ENCODE measurements around the gene DTX3.

Gene DTX3

DNA sequence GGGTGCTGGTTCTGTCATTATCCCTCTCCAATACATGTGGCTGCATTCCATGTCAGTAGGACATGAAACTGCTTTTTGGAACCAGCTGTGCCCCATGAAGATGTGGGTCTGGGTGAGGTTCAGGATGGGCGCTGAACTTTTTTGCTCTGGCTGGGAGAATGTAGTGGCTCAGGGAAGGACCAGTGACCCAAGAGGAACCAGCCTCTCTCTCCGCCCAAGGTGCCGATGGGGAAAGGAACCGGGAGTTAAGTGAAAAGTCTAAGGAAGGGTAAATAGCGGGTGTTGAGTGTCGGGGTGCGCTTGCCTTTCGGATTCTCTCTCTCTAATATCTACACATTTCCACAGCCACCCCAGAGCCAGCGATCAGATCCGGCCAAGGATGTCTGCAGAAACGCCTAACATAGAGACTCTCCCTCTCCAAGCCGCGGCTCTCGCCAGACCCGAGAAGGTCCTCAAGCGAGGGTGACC, 14.4 kb downstream of the DTX3 start:
- peaks cover 53 to 60% of the 10 kb centered on the region in 2 donors for H3K27me3 ChIP-seq (ENCODE audit: control insufficient read depth in 2 of 2, insufficient read depth in 2 of 2, low read length in 2 of 2)
- H3K27ac ChIP-seq (ENCODE audit: low read depth in 2 of 2, low read length in 2 of 2) = no peak overlapping the region
- no peak overlapping the region for H3K4me3 ChIP-seq (ENCODE audit: low read length in 2 of 2)
- no peaks in the 10 kb centered on the region for H3K9me3 ChIP-seq (ENCODE audit: control insufficient read depth in 2 of 2, low read length in 2 of 2)
- H3K36me3 ChIP-seq (ENCODE audit: control insufficient read depth in 2 of 2, insufficient read depth in 2 of 2, low read length in 2 of 2) = no peaks in the 10 kb centered on the region
- no peak overlapping the region for H3K9ac ChIP-seq (ENCODE audit: low read depth in 1 of 2, low read length in 2 of 2)
- H3K4me1 ChIP-seq (ENCODE audit: control insufficient read depth in 2 of 2, insufficient read depth in 2 of 2, low read length in 2 of 2) = peaks cover 11 to 15% of the 10 kb centered on the region in 2 donors

DNA sequence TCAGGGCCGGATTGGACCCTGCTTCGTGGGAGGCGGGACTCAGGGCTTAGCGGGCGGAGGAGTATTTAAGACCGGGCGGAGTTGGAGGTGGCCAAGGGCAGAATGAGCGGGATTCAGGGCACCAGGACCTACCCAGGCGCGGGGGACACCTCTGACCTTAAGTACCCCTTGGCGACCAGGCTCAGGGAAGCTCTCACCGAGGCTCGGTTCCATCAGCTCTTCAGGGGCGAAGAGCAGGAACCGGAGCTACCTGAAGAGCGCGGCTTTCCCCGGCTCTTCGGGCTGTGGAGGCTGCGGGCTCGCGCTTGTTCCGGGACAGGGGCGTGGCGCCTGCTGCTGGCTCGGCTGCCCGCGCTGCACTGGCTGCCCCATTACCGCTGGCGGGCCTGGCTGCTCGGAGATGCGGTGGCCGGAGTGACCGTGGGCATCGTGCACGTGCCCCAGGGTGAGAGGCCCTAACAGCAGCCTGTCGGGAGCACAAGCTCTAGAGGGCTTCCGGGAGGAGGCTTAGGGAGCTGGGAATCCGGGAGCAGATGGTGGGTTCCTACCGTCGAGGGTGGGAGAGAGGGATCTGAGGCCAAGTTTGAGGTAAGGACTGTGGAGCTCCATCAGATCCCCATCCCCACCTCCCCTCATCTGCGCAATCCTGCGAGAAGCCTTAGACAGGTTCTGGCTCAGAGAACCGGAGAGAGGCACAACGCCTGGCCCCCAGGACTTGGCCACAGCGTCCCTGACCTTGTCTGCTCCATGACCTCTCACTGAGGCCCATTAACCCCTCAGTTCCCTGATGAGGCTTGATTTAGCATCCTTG, 15.0 kb downstream of the DTX3 start:
- no peak overlapping the region for H3K9ac ChIP-seq (ENCODE audit: low read depth in 1 of 2, low read length in 2 of 2)
- H3K36me3 ChIP-seq (ENCODE audit: control insufficient read depth in 2 of 2, insufficient read depth in 2 of 2, low read length in 2 of 2) = no peaks in the 10 kb centered on the region
- peaks cover 11 to 15% of the 10 kb centered on the region in 2 donors for H3K4me1 ChIP-seq (ENCODE audit: control insufficient read depth in 2 of 2, insufficient read depth in 2 of 2, low read length in 2 of 2)
- H3K27me3 ChIP-seq (ENCODE audit: control insufficient read depth in 2 of 2, insufficient read depth in 2 of 2, low read length in 2 of 2) = peaks cover 55 to 60% of the 10 kb centered on the region in 2 donors
- H3K27ac ChIP-seq (ENCODE audit: low read depth in 2 of 2, low read length in 2 of 2) = no peak overlapping the region
- no peaks in the 10 kb centered on the region for H3K9me3 ChIP-seq (ENCODE audit: control insufficient read depth in 2 of 2, low read length in 2 of 2)
- no peak overlapping the region for H3K4me3 ChIP-seq (ENCODE audit: low read length in 2 of 2)

DNA sequence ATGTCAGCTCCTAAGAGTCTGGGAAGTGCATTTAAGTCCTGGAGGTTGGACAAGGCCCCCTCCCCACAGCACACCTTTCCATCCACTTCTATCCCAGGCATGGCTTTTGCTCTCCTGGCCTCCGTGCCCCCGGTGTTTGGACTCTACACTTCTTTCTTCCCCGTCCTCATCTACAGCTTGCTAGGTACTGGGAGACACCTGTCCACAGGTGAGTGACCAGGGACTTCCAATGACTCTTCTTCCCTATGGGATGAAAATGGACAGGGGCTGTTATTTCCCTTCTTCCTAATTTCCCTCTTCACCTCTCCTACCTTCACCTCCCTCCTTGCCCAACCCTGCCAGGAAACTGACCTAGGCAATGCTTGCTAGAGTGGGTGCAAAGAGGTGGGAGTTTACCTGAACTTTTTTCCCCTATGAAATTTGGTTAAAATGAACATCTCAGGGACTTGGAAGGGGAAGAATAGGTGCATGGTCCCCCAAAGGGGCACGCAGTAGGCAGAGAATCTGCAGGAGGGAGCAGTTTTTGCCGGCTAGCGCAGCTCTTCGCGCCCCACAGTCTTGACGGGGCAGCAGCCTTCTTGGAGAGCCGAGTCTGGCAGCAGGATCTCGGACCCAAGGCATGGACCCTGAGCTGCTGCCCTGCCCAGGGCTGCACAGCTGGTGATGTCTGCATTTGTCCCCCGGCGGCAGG, 15.8 kb downstream of the DTX3 start:
- no peak overlapping the region for H3K9ac ChIP-seq (ENCODE audit: low read depth in 1 of 2, low read length in 2 of 2)
- H3K4me1 ChIP-seq (ENCODE audit: control insufficient read depth in 2 of 2, insufficient read depth in 2 of 2, low read length in 2 of 2) = peaks cover 11 to 15% of the 10 kb centered on the region in 2 donors
- H3K4me3 ChIP-seq (ENCODE audit: low read length in 2 of 2) = no peak overlapping the region
- H3K36me3 ChIP-seq (ENCODE audit: control insufficient read depth in 2 of 2, insufficient read depth in 2 of 2, low read length in 2 of 2) = no peaks in the 10 kb centered on the region
- H3K27me3 ChIP-seq (ENCODE audit: control insufficient read depth in 2 of 2, insufficient read depth in 2 of 2, low read length in 2 of 2) = peaks cover 62% of the 10 kb centered on the region in 2 donors
- no peak overlapping the region for H3K27ac ChIP-seq (ENCODE audit: low read depth in 2 of 2, low read length in 2 of 2)
- H3K9me3 ChIP-seq (ENCODE audit: control insufficient read depth in 2 of 2, low read length in 2 of 2) = no peaks in the 10 kb centered on the region

DNA sequence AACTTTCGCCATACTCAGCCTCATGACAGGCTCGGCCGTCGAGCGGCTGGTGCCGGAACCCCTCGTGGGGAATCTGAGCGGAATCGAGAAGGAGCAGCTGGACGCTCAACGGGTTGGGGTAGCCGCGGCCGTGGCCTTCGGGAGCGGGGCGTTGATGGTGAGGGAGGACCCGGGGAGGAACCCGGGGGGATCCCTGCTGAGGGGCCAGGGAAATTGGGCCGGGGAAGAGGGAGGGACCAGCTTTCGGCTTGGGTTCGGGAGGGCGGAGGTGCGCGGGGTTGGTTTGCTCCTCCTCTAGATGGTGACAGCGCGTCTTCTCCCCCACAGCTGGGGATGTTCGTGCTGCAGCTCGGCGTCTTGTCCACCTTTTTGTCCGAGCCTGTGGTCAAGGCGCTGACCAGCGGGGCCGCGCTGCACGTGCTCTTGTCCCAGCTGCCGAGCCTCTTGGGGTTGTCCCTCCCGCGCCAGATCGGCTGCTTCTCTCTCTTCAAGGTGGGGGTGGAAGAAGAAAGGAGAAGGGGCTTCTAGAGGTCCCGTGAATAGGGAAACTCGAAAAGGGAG, 16.4 kb downstream of the DTX3 start:
- no peak overlapping the region for H3K27ac ChIP-seq (ENCODE audit: low read depth in 2 of 2, low read length in 2 of 2)
- H3K9ac ChIP-seq (ENCODE audit: low read depth in 1 of 2, low read length in 2 of 2) = no peak overlapping the region
- peak overlapping the region in 1 of 2 donors; percentile 54 for H3K4me3 ChIP-seq (ENCODE audit: low read length in 2 of 2)
- H3K4me1 ChIP-seq (ENCODE audit: control insufficient read depth in 2 of 2, insufficient read depth in 2 of 2, low read length in 2 of 2) = peaks cover 11 to 15% of the 10 kb centered on the region in 2 donors
- H3K9me3 ChIP-seq (ENCODE audit: control insufficient read depth in 2 of 2, low read length in 2 of 2) = no peaks in the 10 kb centered on the region
- H3K36me3 ChIP-seq (ENCODE audit: control insufficient read depth in 2 of 2, insufficient read depth in 2 of 2, low read length in 2 of 2) = no peaks in the 10 kb centered on the region
- H3K27me3 ChIP-seq (ENCODE audit: control insufficient read depth in 2 of 2, insufficient read depth in 2 of 2, low read length in 2 of 2) = peaks cover 64 to 69% of the 10 kb centered on the region in 2 donors

DNA sequence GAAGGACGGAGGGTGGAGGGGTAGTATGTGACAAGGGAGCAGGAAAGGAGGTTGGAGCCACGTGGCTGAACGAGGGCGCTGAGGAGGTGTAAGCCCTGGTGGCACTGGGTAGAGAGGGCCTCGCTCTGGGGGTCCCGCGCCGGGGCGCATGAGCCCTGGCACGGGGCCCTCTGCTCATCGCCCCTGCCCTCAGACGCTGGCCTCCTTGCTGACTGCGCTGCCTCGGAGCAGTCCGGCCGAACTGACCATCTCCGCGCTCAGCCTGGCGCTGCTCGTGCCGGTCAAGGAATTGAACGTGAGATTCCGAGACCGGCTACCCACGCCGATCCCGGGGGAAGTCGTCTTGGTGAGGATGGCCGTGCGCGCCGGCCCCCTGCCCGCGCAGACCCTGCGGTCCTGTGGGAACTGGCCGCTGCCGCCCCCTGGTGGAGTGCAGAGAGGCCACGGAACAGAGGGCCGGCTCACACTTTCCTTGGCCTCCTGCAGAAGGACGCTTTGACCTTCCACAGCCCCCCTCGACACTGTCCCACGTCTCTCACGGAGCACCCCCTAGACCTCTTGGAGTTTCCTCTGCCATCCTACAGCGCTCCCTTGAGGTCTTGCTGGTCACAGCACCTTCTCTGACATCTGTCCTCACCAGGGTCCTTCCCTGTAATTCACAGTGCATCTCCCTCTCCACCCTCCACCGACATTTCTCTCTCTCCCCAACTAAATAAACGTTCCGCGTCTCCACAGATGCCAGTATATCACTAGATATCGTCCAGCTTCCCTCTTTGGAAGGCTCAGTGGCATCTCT, 17.1 kb downstream of the DTX3 start:
- Histone ChIP-seq H3K9me3 (ENCODE audit: control insufficient read depth in 2 of 2, low read length in 2 of 2) (no peaks in the 10 kb centered on the region), H3K27me3 (ENCODE audit: control insufficient read depth in 2 of 2, insufficient read depth in 2 of 2, low read length in 2 of 2) (peaks cover 68 to 75% of the 10 kb centered on the region in 2 donors), H3K36me3 (ENCODE audit: control insufficient read depth in 2 of 2, insufficient read depth in 2 of 2, low read length in 2 of 2) (no peaks in the 10 kb centered on the region), H3K9ac (ENCODE audit: low read depth in 1 of 2, low read length in 2 of 2) (peak overlapping the region in 1 of 2 donors; percentile 34), H3K27ac (ENCODE audit: low read depth in 2 of 2, low read length in 2 of 2) (no peak overlapping the region), H3K4me1 (ENCODE audit: control insufficient read depth in 2 of 2, insufficient read depth in 2 of 2, low read length in 2 of 2) (peaks cover 11 to 15% of the 10 kb centered on the region in 2 donors), H3K4me3 (ENCODE audit: low read length in 2 of 2) (peak overlapping the region; percentile 15 to 54)

DNA sequence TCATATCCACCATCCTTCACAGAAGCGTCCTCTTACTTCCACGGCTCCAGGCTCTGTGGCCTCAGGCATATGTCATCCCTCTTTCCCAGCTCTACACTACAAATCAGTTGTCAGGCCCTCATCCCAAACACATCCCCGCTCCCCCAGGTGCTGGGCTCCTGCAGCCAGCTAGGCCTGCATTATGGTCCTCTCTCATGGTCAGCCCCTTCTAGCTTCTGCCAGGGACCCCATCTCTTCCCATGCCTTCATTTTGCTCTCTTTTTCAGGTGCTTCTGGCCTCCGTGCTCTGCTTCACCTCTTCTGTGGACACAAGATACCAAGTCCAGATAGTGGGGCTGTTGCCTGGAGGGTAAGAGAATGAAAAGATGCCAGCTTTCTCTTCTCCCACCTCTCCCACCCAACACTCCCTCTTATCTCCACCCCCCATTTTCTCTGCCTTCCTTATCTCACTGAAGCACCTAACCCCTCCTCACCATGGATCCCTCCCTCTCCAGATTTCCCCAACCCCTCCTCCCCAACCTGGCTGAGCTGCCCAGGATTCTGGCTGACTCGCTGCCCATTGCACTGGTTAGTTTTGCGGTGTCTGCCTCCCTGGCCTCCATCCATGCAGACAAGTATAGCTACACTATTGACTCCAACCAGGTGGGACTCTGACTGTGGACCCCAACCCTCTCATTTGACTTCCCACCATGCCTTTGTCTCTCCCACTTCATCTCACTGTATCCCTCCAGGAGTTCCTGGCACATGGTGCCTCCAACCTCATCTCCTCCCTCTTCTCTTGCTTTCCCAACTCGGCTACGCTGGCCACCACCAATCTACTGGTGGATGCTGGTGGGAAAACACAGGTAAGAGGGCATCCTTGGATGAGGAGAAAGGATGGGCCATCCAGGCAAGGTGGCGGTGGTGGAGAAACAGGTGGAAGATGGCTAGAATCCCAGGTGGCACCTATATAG, 17.9 kb downstream of the DTX3 start:
- H3K9me3 ChIP-seq (ENCODE audit: control insufficient read depth in 2 of 2, low read length in 2 of 2) = no peaks in the 10 kb centered on the region
- H3K9ac ChIP-seq (ENCODE audit: low read depth in 1 of 2, low read length in 2 of 2) = no peak overlapping the region
- H3K27me3 ChIP-seq (ENCODE audit: control insufficient read depth in 2 of 2, insufficient read depth in 2 of 2, low read length in 2 of 2) = peaks cover 72 to 76% of the 10 kb centered on the region in 2 donors
- no peak overlapping the region for H3K27ac ChIP-seq (ENCODE audit: low read depth in 2 of 2, low read length in 2 of 2)
- H3K4me3 ChIP-seq (ENCODE audit: low read length in 2 of 2) = no peak overlapping the region
- peaks cover 11 to 15% of the 10 kb centered on the region in 2 donors for H3K4me1 ChIP-seq (ENCODE audit: control insufficient read depth in 2 of 2, insufficient read depth in 2 of 2, low read length in 2 of 2)
- no peaks in the 10 kb centered on the region for H3K36me3 ChIP-seq (ENCODE audit: control insufficient read depth in 2 of 2, insufficient read depth in 2 of 2, low read length in 2 of 2)

DNA sequence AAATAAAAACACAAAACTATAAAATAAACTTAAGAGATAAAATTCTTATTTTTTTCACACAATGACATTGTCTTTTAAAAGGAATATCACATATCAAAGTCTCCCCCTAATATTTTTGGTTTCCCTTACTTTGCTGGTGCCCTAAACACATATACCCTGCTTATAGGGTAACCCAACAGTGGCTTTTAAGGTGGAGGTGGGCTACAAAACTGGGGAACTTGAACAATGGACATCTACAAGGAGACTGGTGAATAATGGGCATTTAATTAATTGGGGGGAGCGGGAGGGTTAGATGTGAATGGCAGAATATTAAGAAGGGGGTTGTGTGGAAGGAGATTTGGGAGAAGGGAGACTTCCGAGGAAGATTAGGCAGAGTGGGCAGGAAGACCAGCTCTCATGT, 18.8 kb downstream of the DTX3 start:
- Histone ChIP-seq H3K36me3 (ENCODE audit: control insufficient read depth in 2 of 2, insufficient read depth in 2 of 2, low read length in 2 of 2) (no peaks in the 10 kb centered on the region), H3K27ac (ENCODE audit: low read depth in 2 of 2, low read length in 2 of 2) (no peak overlapping the region), H3K4me1 (ENCODE audit: control insufficient read depth in 2 of 2, insufficient read depth in 2 of 2, low read length in 2 of 2) (peaks cover 11 to 15% of the 10 kb centered on the region in 2 donors), H3K9ac (ENCODE audit: low read depth in 1 of 2, low read length in 2 of 2) (no peak overlapping the region), H3K9me3 (ENCODE audit: control insufficient read depth in 2 of 2, low read length in 2 of 2) (no peaks in the 10 kb centered on the region), H3K4me3 (ENCODE audit: low read length in 2 of 2) (no peak overlapping the region), H3K27me3 (ENCODE audit: control insufficient read depth in 2 of 2, insufficient read depth in 2 of 2, low read length in 2 of 2) (peaks cover 77 to 80% of the 10 kb centered on the region in 2 donors)

DNA sequence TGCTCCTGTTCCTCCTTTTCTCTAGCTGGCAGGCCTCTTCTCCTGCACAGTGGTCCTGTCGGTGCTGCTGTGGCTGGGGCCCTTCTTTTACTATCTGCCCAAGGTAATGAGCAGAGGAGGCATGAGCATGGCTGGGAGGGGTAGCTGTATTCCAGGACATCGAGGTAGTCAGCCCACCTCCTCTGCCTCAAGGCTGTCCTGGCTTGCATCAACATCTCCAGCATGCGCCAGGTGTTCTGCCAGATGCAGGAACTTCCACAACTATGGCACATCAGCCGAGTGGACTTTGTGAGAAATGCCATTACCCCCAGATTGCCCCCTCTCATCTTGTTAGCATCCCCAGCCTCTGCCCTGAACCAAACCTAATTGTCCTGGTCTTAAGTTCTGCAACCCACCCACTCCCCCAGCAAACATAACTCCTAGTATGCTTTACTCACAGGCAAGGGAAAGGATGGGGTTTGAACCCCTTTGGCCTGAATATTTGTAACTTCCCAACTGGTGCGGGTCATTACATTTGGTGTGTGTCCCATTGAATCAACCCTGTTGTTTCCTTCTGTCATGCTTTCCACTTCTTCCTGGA, 19.3 kb downstream of the DTX3 start:
- H3K27ac ChIP-seq (ENCODE audit: low read depth in 2 of 2, low read length in 2 of 2) = no peak overlapping the region
- H3K9ac ChIP-seq (ENCODE audit: low read depth in 1 of 2, low read length in 2 of 2) = no peak overlapping the region
- peaks cover 11 to 15% of the 10 kb centered on the region in 2 donors for H3K4me1 ChIP-seq (ENCODE audit: control insufficient read depth in 2 of 2, insufficient read depth in 2 of 2, low read length in 2 of 2)
- H3K4me3 ChIP-seq (ENCODE audit: low read length in 2 of 2) = no peak overlapping the region
- no peaks in the 10 kb centered on the region for H3K36me3 ChIP-seq (ENCODE audit: control insufficient read depth in 2 of 2, insufficient read depth in 2 of 2, low read length in 2 of 2)
- H3K27me3 ChIP-seq (ENCODE audit: control insufficient read depth in 2 of 2, insufficient read depth in 2 of 2, low read length in 2 of 2) = peaks cover 80 to 85% of the 10 kb centered on the region in 2 donors
- no peaks in the 10 kb centered on the region for H3K9me3 ChIP-seq (ENCODE audit: control insufficient read depth in 2 of 2, low read length in 2 of 2)

All from mucosa of rectum (tissue), 2 donors.